GM18951 (cell line): ENCODE results near the gene HPX.

Experiments
- POLR2A ChIP-seq: IDR thresholded peaks from 4 replicates; pipeline ENCODE4 v1.6.1; 2011; ENCODE audit warnings: mild to moderate bottlenecking; ENCODE audit not compliant: insufficient read length, insufficient read depth; ENCODE audit errors: extremely low read depth
- in situ Hi-C: fragments of 300-500 bp; cut with MboI; formaldehyde crosslinking; loops from one replicate; pipeline ENCODE4 v1.12.0; 2022; ENCODE audit warnings: low sequenced_read_pairs, mixed read lengths, inconsistent platforms; ENCODE audit not compliant: unreplicated experiment

Gene HPX

GRCh38 chr11:6417907-6418556 is 22.8 kb downstream of the HPX start:
- in situ Hi-C loops: no loop called here
- no peak for TF ChIP-seq POLR2A

- in situ Hi-C loops: no loop called here
- TF ChIP-seq POLR2A: no peak
Measured at GRCh38 chr11:6415797-6416196, 25.0 kb downstream of the HPX start.

DNA sequence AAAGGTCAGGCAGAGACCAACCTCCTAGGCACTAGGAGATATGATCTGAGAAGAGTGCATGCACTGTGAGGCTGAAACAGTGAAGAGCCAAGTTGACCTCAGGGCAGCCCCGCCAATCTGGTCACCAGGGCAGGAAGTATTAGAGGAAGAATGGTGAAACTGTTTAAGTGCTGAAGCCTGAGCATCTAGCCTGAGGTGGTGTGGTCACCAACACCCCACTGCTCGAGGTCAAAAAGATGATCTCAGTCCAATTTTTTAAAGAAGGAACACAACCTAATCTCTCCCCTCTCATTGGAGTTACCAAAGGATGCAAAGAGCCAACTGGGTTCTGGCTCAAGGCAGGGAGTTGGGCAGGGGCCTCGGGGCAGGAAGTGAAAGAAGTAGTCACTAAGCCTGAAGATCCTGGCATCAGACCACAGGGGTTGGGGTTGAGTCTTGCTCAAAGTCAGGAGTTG is 25.9 kb downstream of the HPX start:
- in situ Hi-C loops: no loop called here
- TF ChIP-seq POLR2A: no peak

DNA sequence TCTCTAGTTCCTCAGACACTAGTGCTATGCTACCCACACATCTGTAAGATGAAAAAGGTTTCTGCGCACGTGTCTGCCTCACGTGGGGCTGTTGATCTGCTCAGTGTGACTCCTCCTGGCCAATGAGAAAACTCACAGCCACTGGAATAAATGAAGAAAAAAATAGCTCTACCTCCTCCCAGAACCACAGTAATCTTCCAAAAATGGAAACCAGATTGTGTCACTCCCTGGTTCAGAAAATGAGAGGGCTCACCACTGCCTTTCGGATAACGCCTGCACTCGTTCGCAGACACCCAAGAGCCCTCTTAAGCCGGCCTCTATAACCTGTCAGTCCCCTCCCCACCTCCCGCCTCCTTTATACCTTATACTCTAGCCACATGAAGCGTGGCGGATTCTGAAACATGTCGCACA is 27.0 kb downstream of the HPX start:
- TF ChIP-seq POLR2A: no peak
- in situ Hi-C loops: no loop called here

- in situ Hi-C loops: no loop called here
Measured at GRCh38 chr11:6411594-6412031, 29.2 kb downstream of the HPX start.

DNA sequence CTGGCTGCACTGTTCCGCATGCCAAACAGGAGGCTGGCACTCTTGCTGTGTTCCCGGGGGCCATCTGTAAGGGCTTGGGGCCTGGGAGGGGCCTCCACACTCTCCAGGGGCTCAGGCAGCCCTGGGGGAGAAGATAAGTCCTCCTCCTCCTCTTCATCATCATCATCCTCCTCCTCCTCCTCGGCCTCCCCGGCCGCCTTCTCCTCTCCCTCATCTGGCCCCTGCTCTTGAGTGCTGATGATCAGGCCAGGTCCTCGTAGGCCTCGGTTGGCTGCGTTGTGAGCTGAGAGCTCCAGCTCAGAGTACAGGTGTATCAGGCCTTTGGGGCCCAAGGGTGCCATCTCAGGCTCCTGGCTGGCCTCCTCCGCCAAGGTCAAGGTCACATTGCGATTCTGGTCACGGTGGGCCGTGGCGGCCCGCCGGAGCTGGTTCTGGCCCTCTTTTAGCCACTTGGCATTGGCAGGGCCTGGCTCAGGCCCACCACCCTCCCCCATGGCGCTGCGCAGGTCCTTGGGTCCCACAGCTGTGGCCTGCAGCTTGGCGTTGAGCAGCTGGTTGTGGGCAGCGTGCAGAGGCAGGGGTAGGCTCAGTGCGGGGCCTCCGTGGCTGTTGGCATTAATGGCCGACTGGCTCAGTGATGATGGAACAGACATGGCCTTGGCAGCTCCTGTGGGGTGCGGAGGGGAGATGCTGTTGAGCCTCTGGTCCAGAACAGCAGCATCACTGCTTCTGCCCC is 29.9 kb downstream of the HPX start:
- in situ Hi-C loops: no loop called here

More at GRCh38 chr11:6411594-6412031, 29.2 kb downstream of the HPX start:
- no peak for TF ChIP-seq POLR2A

GRCh38 chr11:6406370-6406769 is 34.4 kb downstream of the HPX start:
- in situ Hi-C loops: no loop called here
- TF ChIP-seq POLR2A: no peak

More for the DNA sequence above, 29.9 kb downstream of the HPX start:
- TF ChIP-seq POLR2A: no peak

- in situ Hi-C loops: no loop called here
- no peak for TF ChIP-seq POLR2A
Measured at GRCh38 chr11:6405846-6406245, 34.9 kb downstream of the HPX start.

DNA sequence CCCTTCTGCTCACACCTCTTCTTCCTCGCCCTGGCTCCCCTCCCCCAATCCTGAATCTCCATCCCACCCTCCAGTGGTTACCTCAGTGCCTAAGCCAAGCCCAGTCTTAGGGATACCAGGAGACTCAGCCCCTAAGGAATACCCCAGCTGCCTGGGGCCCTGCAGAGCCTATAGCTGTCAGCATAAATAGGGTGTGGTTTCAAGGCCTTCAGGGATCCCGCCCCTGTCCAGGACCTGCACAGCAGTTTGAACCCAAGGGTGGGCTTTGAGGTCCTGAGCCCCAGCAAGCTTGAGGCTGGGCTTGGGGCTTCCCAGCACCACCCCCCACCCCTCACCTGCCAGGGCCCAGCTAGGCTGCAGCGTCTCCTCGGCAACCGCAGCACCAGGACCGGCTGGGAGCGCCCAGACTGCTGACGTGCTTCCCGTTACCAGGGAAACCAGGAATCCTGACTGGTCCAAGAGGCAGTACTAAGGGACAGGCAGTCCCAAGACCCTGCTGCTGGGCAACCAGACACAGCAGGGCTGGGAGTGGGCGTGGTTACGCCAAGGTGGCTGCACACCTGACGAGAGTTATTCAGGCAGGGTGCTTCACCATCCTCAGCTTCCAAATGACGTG is 35.6 kb downstream of the HPX start:
- in situ Hi-C loops: no loop called here

GRCh38 chr11:6404342-6405051 is 36.3 kb downstream of the HPX start:
- in situ Hi-C loops: no loop called here

More for the DNA sequence above, 35.6 kb downstream of the HPX start:
- no peak for TF ChIP-seq POLR2A

GRCh38 chr11:6403539-6403938 is 37.2 kb downstream of the HPX start:
- in situ Hi-C loops: no loop called here
- TF ChIP-seq POLR2A: no peak

More at GRCh38 chr11:6404342-6405051, 36.3 kb downstream of the HPX start:
- TF ChIP-seq POLR2A: no peak

GRCh38 chr11:6402561-6402981 is 38.2 kb downstream of the HPX start:
- no peak for TF ChIP-seq POLR2A
- in situ Hi-C loops: no loop called here

GRCh38 chr11:6402061-6402470 is 38.7 kb downstream of the HPX start:
- TF ChIP-seq POLR2A: no peak
- in situ Hi-C loops: no loop called here
